ENCODE data around the gene CCBE1.

Gene CCBE1

DNA sequence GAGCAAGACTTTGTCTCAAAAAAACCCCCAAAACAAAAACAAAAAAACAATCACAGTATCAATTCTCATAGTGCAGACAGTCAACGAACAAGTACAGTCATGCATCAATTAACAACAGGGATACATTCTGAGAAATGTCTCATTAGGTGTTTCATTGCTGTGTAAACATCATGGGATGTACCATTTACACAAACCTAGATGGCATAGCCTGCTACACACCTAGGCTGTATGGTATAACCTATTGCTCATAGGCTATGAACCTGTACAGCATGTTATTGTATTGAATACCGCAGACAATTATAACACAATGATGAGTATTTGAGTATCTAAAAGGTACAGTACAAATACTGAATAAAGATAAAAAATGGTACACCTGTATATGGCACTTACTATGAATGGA lies 270.4 kb downstream of the CCBE1 start:
- TF ChIP-seq ZBTB7A (IDR thresholded peaks at IDR 0.05; ENCODE audit: low read depth) (no peak), TAF1 (IDR thresholded peaks at IDR 0.05; ENCODE audit: low read depth) (no peak), EGR1 (IDR thresholded peaks at IDR 0.05) (no peak), TCF12 (IDR thresholded peaks at IDR 0.05; ENCODE audit: low read depth) (no peak), NFIC (IDR thresholded peaks at IDR 0.05) (no peak), YY1 (IDR thresholded peaks at IDR 0.05; ENCODE audit: low read depth) (no peak)
- TF ChIP-seq, protein P1, sequence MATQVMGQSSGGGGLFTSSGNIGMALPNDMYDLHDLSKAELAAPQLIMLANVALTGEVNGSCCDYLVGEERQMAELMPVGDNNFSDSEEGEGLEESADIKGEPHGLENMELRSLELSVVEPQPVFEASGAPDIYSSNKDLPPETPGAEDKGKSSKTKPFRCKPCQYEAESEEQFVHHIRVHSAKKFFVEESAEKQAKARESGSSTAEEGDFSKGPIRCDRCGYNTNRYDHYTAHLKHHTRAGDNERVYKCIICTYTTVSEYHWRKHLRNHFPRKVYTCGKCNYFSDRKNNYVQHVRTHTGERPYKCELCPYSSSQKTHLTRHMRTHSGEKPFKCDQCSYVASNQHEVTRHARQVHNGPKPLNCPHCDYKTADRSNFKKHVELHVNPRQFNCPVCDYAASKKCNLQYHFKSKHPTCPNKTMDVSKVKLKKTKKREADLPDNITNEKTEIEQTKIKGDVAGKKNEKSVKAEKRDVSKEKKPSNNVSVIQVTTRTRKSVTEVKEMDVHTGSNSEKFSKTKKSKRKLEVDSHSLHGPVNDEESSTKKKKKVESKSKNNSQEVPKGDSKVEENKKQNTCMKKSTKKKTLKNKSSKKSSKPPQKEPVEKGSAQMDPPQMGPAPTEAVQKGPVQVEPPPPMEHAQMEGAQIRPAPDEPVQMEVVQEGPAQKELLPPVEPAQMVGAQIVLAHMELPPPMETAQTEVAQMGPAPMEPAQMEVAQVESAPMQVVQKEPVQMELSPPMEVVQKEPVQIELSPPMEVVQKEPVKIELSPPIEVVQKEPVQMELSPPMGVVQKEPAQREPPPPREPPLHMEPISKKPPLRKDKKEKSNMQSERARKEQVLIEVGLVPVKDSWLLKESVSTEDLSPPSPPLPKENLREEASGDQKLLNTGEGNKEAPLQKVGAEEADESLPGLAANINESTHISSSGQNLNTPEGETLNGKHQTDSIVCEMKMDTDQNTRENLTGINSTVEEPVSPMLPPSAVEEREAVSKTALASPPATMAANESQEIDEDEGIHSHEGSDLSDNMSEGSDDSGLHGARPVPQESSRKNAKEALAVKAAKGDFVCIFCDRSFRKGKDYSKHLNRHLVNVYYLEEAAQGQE (IDR thresholded peaks at IDR 0.05; ENCODE audit: low read depth): no peak

DNA sequence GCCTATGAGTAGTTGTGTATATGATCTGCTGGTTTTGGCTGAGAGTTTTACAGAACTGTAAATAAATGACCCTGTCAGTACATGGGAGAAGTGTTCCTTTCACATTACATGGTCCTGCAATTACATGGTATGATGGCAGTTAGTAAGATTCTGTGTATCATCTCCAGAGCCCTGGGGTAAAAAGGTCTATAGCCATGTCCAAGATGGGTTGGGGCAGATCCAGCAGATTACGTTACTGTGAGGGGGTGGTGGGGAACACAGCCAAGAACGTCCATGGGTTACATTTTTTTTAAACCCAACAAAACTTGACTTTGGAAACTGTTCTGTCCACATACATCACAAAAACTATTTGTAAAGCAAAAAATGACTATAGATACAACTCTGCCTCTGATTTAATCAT lies 274.0 kb downstream of the CCBE1 start:
- no peak for TF ChIP-seq NFIC (IDR thresholded peaks at IDR 0.05)

DNA sequence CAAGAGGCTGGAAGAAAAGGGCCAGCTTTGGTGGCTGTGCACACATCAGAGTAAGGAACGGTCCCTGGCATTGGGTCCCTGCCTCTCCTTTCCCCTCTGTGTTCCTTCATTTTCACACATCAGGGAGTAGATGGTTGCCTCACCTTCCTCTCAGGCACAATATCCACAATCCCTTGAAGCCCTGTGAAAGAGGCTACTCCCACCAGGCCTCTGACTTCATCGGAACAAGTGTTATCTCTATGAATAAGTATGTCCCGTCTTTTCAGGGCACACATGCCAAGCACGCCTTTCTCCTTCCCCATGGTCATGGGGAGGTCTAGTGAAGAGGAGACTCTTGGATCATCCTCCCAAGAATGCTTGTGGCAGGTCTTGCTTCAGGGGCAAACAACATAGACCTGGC lies 277.0 kb downstream of the CCBE1 start:
- TF ChIP-seq, protein P2, sequence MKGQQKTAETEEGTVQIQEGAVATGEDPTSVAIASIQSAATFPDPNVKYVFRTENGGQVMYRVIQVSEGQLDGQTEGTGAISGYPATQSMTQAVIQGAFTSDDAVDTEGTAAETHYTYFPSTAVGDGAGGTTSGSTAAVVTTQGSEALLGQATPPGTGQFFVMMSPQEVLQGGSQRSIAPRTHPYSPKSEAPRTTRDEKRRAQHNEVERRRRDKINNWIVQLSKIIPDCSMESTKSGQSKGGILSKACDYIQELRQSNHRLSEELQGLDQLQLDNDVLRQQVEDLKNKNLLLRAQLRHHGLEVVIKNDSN (IDR thresholded peaks at IDR 0.05): no peak
- no peak for TF ChIP-seq NFIC (IDR thresholded peaks at IDR 0.05)
- TF ChIP-seq, protein P3, sequence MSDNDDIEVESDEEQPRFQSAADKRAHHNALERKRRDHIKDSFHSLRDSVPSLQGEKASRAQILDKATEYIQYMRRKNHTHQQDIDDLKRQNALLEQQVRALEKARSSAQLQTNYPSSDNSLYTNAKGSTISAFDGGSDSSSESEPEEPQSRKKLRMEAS (IDR thresholded peaks at IDR 0.05): no peak
- no peak for TF ChIP-seq EP300 (IDR thresholded peaks at IDR 0.05; ENCODE audit: borderline replicate concordance)
- TF ChIP-seq FOXM1 (IDR thresholded peaks at IDR 0.05; ENCODE audit: borderline replicate concordance, low read depth): no peak
- TF ChIP-seq CEBPB (IDR thresholded peaks at IDR 0.05): no peak
- TF ChIP-seq ZBTB7A (IDR thresholded peaks at IDR 0.05; ENCODE audit: low read depth): no peak

DNA sequence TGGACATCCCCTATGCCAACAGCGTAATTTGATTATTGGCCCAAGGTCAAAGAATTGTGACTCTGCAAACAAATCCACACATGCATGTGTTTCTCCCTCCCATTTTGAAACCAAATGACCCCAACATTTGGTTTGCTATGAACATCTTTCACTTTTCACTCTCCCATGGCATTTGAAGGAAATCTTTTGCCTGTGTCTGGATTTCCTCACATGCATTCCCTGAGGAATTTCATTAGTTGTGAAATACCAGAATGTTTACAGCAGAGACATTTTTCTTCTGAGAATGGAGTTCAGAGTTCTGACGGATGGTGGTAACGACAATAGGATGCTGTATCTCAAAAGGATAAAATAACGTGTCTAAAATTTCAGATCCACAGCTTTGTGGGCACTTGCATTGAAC lies 277.8 kb downstream of the CCBE1 start:
- TF ChIP-seq YY1 (IDR thresholded peaks at IDR 0.05; ENCODE audit: low read depth) (no peak), FOXM1 (IDR thresholded peaks at IDR 0.05; ENCODE audit: borderline replicate concordance, low read depth) (no peak), TEAD4 (IDR thresholded peaks at IDR 0.05) (no peak), TAF1 (IDR thresholded peaks at IDR 0.05; ENCODE audit: low read depth) (no peak), NFIC (IDR thresholded peaks at IDR 0.05) (no peak), TCF12 (IDR thresholded peaks at IDR 0.05; ENCODE audit: low read depth) (no peak), EGR1 (IDR thresholded peaks at IDR 0.05) (no peak), CEBPB (IDR thresholded peaks at IDR 0.05) (no peak), ZBTB7A (IDR thresholded peaks at IDR 0.05; ENCODE audit: low read depth) (no peak), CREB1 (IDR thresholded peaks at IDR 0.05; ENCODE audit: low read depth) (no peak)
- TF ChIP-seq, protein P1 (IDR thresholded peaks at IDR 0.05; ENCODE audit: low read depth): no peak
- TF ChIP-seq, protein P3 (IDR thresholded peaks at IDR 0.05): no peak

DNA sequence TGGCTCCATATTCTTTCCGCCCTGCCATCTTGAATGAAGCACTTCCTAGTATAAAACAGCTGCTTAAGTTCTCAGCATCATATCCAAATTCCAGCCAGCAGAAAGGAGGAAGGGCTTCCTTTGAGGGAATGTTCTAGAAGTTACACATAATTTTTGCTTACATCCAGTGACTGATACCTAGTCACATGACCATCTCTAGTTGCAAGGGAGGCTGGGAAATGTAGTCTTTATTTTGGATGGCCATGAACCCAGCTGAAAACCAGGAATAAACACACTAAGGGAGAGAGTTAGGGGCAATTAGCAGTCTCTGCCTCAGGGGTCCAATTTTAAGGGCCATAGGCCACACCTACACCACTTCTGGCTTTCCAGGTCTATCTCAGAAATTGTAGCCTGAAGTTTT lies 280.4 kb downstream of the CCBE1 start:
- TF ChIP-seq, protein P2 (IDR thresholded peaks at IDR 0.05): peak; percentile 89
- no peak for TF ChIP-seq FOXM1 (IDR thresholded peaks at IDR 0.05; ENCODE audit: borderline replicate concordance, low read depth)
- TF ChIP-seq, protein P3 (IDR thresholded peaks at IDR 0.05): no peak

DNA sequence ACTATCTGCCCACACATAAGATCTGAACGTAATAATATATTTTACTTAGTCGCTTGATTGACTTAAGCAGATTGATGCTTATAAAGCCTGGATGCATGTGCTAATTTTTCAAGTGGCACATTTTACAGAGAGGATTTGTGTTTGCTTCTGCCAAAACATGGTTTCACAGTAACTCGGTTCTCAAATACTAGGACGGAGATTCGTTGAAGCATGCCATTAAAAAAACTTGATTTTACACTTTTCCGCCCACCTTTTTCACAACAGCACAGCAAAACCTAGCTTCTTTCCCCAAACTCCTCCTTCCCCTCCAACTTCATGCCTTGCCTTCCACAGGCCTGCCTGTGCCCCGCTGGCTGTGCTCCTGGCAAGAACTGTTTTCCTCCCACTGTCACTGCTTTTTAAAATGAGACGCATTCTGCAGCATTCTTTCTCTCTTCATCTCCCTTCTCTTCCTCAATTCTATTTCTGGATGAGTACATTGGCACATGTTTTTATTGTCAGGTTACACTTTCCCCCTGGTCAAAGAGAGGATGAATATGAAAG lies 283.0 kb downstream of the CCBE1 start:
- TF ChIP-seq, protein P1 (IDR thresholded peaks at IDR 0.05; ENCODE audit: low read depth): no peak
- no peak for TF ChIP-seq EP300 (IDR thresholded peaks at IDR 0.05; ENCODE audit: borderline replicate concordance)
- no peak for TF ChIP-seq CEBPB (IDR thresholded peaks at IDR 0.05)
- no peak for TF ChIP-seq TCF12 (IDR thresholded peaks at IDR 0.05; ENCODE audit: low read depth)
- TF ChIP-seq RAD21 (IDR thresholded peaks at IDR 0.05; ENCODE audit: low read depth): no peak
- TF ChIP-seq, protein P2 (IDR thresholded peaks at IDR 0.05): no peak
- no peak for TF ChIP-seq YY1 (IDR thresholded peaks at IDR 0.05; ENCODE audit: low read depth)
- TF ChIP-seq ZBTB7A (IDR thresholded peaks at IDR 0.05; ENCODE audit: low read depth): no peak
- no peak for TF ChIP-seq TEAD4 (IDR thresholded peaks at IDR 0.05)
- TF ChIP-seq, protein P3 (IDR thresholded peaks at IDR 0.05): no peak
- TF ChIP-seq NFIC (IDR thresholded peaks at IDR 0.05): no peak
- TF ChIP-seq CREB1 (IDR thresholded peaks at IDR 0.05; ENCODE audit: low read depth): no peak
- TF ChIP-seq TAF1 (IDR thresholded peaks at IDR 0.05; ENCODE audit: low read depth): no peak
- no peak for TF ChIP-seq EGR1 (IDR thresholded peaks at IDR 0.05)
- no peak for TF ChIP-seq FOXM1 (IDR thresholded peaks at IDR 0.05; ENCODE audit: borderline replicate concordance, low read depth)

Data from Ishikawa (cell line).